ENCODE measurements around the gene ARIH2. TPM values are rescaled to one million over a fixed set of nuclear protein-coding genes. Genes with fewer than 3 reads are reported as not detected.
A peak's percentile ranks its signal among the peaks of the same experiment; 100 is the strongest.

The ARIH2 gene
- total and polyA plus RNA-seq, 2 of the 4 experiments (the other 2 are of a cell fraction): 62.3 to 93.7 TPM

- Histone ChIP-seq H3K4me2 (ENCODE audit: low read depth, low read length) (no peak overlapping the region), H3K9me3 (ENCODE audit: control insufficient read depth, insufficient read depth, low read length) (no peaks in the 10 kb centered on the region), H4K8ac (ENCODE audit: low read depth in 2 of 2, low read length in 2 of 2) (no peak overlapping the region), H3K4me1 (ENCODE audit: control insufficient read depth, insufficient read depth, low read length) (peaks cover 11% of the 10 kb centered on the region), H2AFZ (replicated peaks; ENCODE audit: low read length, poor library complexity) (peak overlapping the region; percentile 49), H3K56ac (ENCODE audit: extremely low read depth, insufficient read depth, low read length) (no peak overlapping the region), H3K36me3 (ENCODE audit: control insufficient read depth, insufficient read depth, low read length) (peaks cover 53% of the 10 kb centered on the region), H4K20me1 (ENCODE audit: insufficient read depth, low read length) (peaks cover 54% of the 10 kb centered on the region), H3K23ac (ENCODE audit: low read depth, low read length) (no peak overlapping the region), H2BK5ac (ENCODE audit: low read depth, low read length, poor library complexity, severe bottlenecking) (no peak overlapping the region), H2BK20ac (ENCODE audit: low read depth, low read length) (no peak overlapping the region), H2AK5ac (ENCODE audit: low read depth, low read length) (no peak overlapping the region), H3K27ac (ENCODE audit: insufficient read depth, low read length) (no peak overlapping the region), H4K5ac (ENCODE audit: low read depth, low read length) (no peak overlapping the region), H3K27me3 (ENCODE audit: control insufficient read depth, insufficient read depth, low read length) (no peaks in the 10 kb centered on the region), H3K4me3 (ENCODE audit: insufficient read depth, low read depth, low read length) (no peak overlapping the region), H3K9me1 (ENCODE audit: insufficient read depth, low read length) (peaks cover 17% of the 10 kb centered on the region), H4K91ac (ENCODE audit: insufficient read depth, low read depth, low read length) (no peak overlapping the region), H3K18ac (ENCODE audit: low read depth, low read length) (no peak overlapping the region), H2AK9ac (replicated peaks; ENCODE audit: low read depth, low read length, poor library complexity) (peak overlapping the region; percentile 11), H3K4ac (ENCODE audit: low read depth, low read length) (no peak overlapping the region), H2BK120ac (ENCODE audit: low read depth, low read length) (no peak overlapping the region), H3K9ac (ENCODE audit: low read depth, low read length) (no peak overlapping the region), H3K14ac (replicated peaks; ENCODE audit: low read depth, low read length) (no peak overlapping the region), H3K79me1 (ENCODE audit: low read depth in 1 of 2, low read length in 2 of 2) (peaks cover 12 to 83% of the 10 kb centered on the region in 2 experiments; a peak in 3 of 4 replicates), H2BK15ac (ENCODE audit: low read depth, low read length) (no peak overlapping the region)
- TF ChIP-seq RFX5 (IDR thresholded peaks at IDR 0.05; ENCODE audit: low read depth, low read length) (no peak), USF2 (IDR thresholded peaks at IDR 0.05; ENCODE audit: low read depth, low read length) (no peak)
- CTCF ChIA-PET: interaction anchor here (0.5 kb wide), 1 partner anchor 362 kb away, joined by 6 read pairs; no protein-coding TSS in a partner anchor
- intact Hi-C loops (cut with micrococcal nuclease) (no loop called here), dilution Hi-C loops (cut with HindIII; ENCODE audit: low sequenced_read_pairs, unreplicated experiment) (no loop called here), in situ Hi-C loops (cut with MboI; ENCODE audit: low sequenced_read_pairs) (no loop called here)
- 90% methylated on average over 15 of the region's 19 CpGs; no CpG with 5 or more reads in 1 of the 2 experiments for WGBS, 2 experiments (ENCODE audit: extremely low coverage in 2 of 2, insufficient read length in 1 of 2)
- BruUV-seq (replicated peaks): no TSS peak
- POLR2A ChIA-PET (ENCODE audit: unreplicated experiment): no interaction called here
- no peak for ATAC-seq (ENCODE audit: low read depth)
- DNase-seq: no peak
Observed at GRCh38 chr3:49013113-49013737, 94.6 kb downstream of the ARIH2 start.

Measured in IMR-90 (cell line).